Right ventricle myocardium inferior (tissue), 1 donor: ENCODE data around the gene SLC40A1. TPM values are rescaled to one million over a fixed set of nuclear protein-coding genes. Genes with fewer than 3 reads are reported as not detected.
A peak's percentile ranks its signal among the peaks of the same experiment; 100 is the strongest.
"Not testable (repeated sequence)": the region's sequence is repeated elsewhere in the genome, so short reads cannot be mapped to it uniquely, and the experiment has no call there.

ENCODE experiments used
- ATAC-seq: fragments of 200-7000 bp; cut with Tn5 transposase; one replicate; pipeline ENCODE4 v1.9.1; 2020; ENCODE audit warnings: mild to moderate bottlenecking, moderate library complexity
- DNase-seq: peaks from one replicate; pipeline ENCODE4 v3.0.0; 2021; ENCODE audit errors: missing footprints
- intact Hi-C: fragments of 100-400 bp; cut with DNase I; formaldehyde crosslinking; loops from one replicate; pipeline ENCODE4 v1.11.0; 2022
- total RNA-seq: library from RNA; stranded (reverse); fragmentation: NEBNext Ultra II Directional; extraction: Animal tissue kit (Norgen Biotek cat#: 25700); gene quantifications from one replicate; pipeline ENCODE4 v1.2.1, GENCODE V29; 2021
- donor health status: DM: no; HTN: yes; CAD: no; lungs with severe emphysema.

SLC40A1 gene
- total RNA-seq, 1 donor from 2014 or later, result 51.0 TPM

GRCh38 chr2:189608170-189608569 lies 27.6 kb upstream of the SLC40A1 start:
- DNase-seq, result no peak
- ATAC-seq, result no peak
- intact Hi-C loops, result no loop called here

GRCh38 chr2:189602233-189602632 lies 21.6 kb upstream of the SLC40A1 start:
- ATAC-seq, result peak; percentile 31
- intact Hi-C loops, result no loop called here
- no peak for DNase-seq

GRCh38 chr2:189601652-189602051 lies 21.1 kb upstream of the SLC40A1 start:
- ATAC-seq, intact Hi-C loops, DNase-seq: not testable (repeated sequence)

- intact Hi-C loops, result no loop called here
- ATAC-seq, result no peak
- DNase-seq, result no peak
These were observed 20.5 kb upstream of the SLC40A1 start for GRCh38 chr2:189601043-189601442.

GRCh38 chr2:189599245-189599644 lies 18.7 kb upstream of the SLC40A1 start:
- ATAC-seq (no peak), DNase-seq (no peak)
- intact Hi-C loops, result no loop called here

GRCh38 chr2:189595417-189595816 lies 14.8 kb upstream of the SLC40A1 start:
- DNase-seq (no peak), ATAC-seq (no peak)
- intact Hi-C loops, result no loop called here

- DNase-seq, result no peak
- ATAC-seq, result no peak
- intact Hi-C loops, result no loop called here
These were observed 13.7 kb upstream of the SLC40A1 start for GRCh38 chr2:189594305-189594704.

- DNase-seq (no peak), ATAC-seq (no peak)
- intact Hi-C loops, result no loop called here
These were observed 12.5 kb upstream of the SLC40A1 start for GRCh38 chr2:189593115-189593514.

GRCh38 chr2:189592353-189592984 lies 11.9 kb upstream of the SLC40A1 start:
- ATAC-seq (no peak), DNase-seq (no peak)
- intact Hi-C loops, result no loop called here

- DNase-seq (no peak), ATAC-seq (no peak)
- intact Hi-C loops, result loop anchor here (10.0 kb wide), 1 partner anchor 197 kb away; the partner anchor contains the start of genes ORMDL1 and PMS1
These were observed 7.2 kb upstream of the SLC40A1 start for GRCh38 chr2:189587780-189588179.

- ATAC-seq, result no peak
- intact Hi-C loops, result loop anchor here (10.0 kb wide), 1 partner anchor 200 kb away; the partner anchor contains the start of genes ORMDL1 and PMS1
- DNase-seq, result no peak
These were observed 4.7 kb upstream of the SLC40A1 start for GRCh38 chr2:189585226-189585756.

- DNase-seq (no peak), ATAC-seq (no peak)
- intact Hi-C loops, result loop anchor here (10.0 kb wide), 1 partner anchor 200 kb away; the partner anchor contains the start of genes ORMDL1 and PMS1
These were observed 4.1 kb upstream of the SLC40A1 start for GRCh38 chr2:189584686-189585085.

GRCh38 chr2:189583227-189584198 lies 2.9 kb upstream of the SLC40A1 start:
- ATAC-seq (no peak), DNase-seq (no peak)
- intact Hi-C loops, result loop anchor here (10.0 kb wide), 1 partner anchor 201 kb away; the partner anchor contains the start of genes ORMDL1 and PMS1

GRCh38 chr2:189582809-189583192 lies 2.2 kb upstream of the SLC40A1 start:
- DNase-seq (no peak), ATAC-seq (no peak)
- intact Hi-C loops, result loop anchor here (10.0 kb wide), 1 partner anchor 202 kb away; the partner anchor contains the start of genes ORMDL1 and PMS1

GRCh38 chr2:189582140-189582808 lies 1.7 kb upstream of the SLC40A1 start:
- ATAC-seq, result no peak
- no peak for DNase-seq
- intact Hi-C loops, result loop anchor here (10.0 kb wide), 1 partner anchor 203 kb away; the partner anchor contains the start of genes ORMDL1 and PMS1

- intact Hi-C loops, result loop anchor here (2.0 to 10.0 kb wide), 4 partner anchors 51 to 203 kb away; partner anchors contain the start of genes ORMDL1, PMS1 and WDR75
- DNase-seq (no peak), ATAC-seq (peak; percentile 31)
These were observed 961 bp upstream of the SLC40A1 start for GRCh38 chr2:189581354-189582139.

- intact Hi-C loops, result loop anchor here (1.0 to 10.0 kb wide), 5 partner anchors 34 to 205 kb away; partner anchors contain the start of genes ORMDL1, PMS1 and WDR75
- DNase-seq (peak; percentile 73), ATAC-seq (peak; percentile 29)
These were observed 340 bp downstream of the SLC40A1 start for GRCh38 chr2:189580241-189580651.
